ENCODE results near the gene CLSTN3. TPM values are rescaled to one million over a fixed set of nuclear protein-coding genes. Genes with fewer than 3 reads are reported as not detected.

CLSTN3 gene
- total RNA-seq, 1 donor from 2014 or later = 46.2 TPM

- H3K9me3 ChIP-seq = no peaks in the 10 kb centered on the region
- no peaks in the 10 kb centered on the region for H3K27me3 ChIP-seq
- H3K36me3 ChIP-seq = no peaks in the 10 kb centered on the region
- intact Hi-C loops (cut with DNase I) = no loop called here
- peaks cover 10% of the 10 kb centered on the region for H3K4me1 ChIP-seq
- DNase-seq (ENCODE audit: extremely low spot score in 2 of 2) = no peak
- no peak overlapping the region for H3K27ac ChIP-seq
- TF ChIP-seq CTCF (IDR thresholded peaks at IDR 0.05) (no peak), POLR2A (IDR thresholded peaks at IDR 0.05) (no peak), POLR2AphosphoS5 (IDR thresholded peaks at IDR 0.05; ENCODE audit: insufficient read depth in 1 of 2, low read depth in 1 of 2) (no peak)
- no peak overlapping the region for H3K4me3 ChIP-seq
These were observed 13.3 kb upstream of the CLSTN3 start for GRCh38 chr12:7116916-7117315.

- Histone ChIP-seq H3K27me3 (no peaks in the 10 kb centered on the region), H3K4me3 (no peak overlapping the region), H3K36me3 (no peaks in the 10 kb centered on the region), H3K27ac (no peak overlapping the region), H3K4me1 (peaks cover 15% of the 10 kb centered on the region), H3K9me3 (no peaks in the 10 kb centered on the region)
- intact Hi-C loops (cut with DNase I) = no loop called here
- TF ChIP-seq POLR2AphosphoS5 (IDR thresholded peaks at IDR 0.05; ENCODE audit: insufficient read depth in 1 of 2, low read depth in 1 of 2) (no peak), CTCF (IDR thresholded peaks at IDR 0.05) (no peak), POLR2A (IDR thresholded peaks at IDR 0.05) (no peak)
- DNase-seq (ENCODE audit: extremely low spot score in 2 of 2) = no peak
These were observed 12.5 kb upstream of the CLSTN3 start for GRCh38 chr12:7117670-7118069.

GRCh38 chr12:7118881-7119280 is 11.3 kb upstream of the CLSTN3 start:
- no peaks in the 10 kb centered on the region for H3K9me3 ChIP-seq
- H3K36me3 ChIP-seq = no peaks in the 10 kb centered on the region
- TF ChIP-seq POLR2AphosphoS5 (IDR thresholded peaks at IDR 0.05; ENCODE audit: insufficient read depth in 1 of 2, low read depth in 1 of 2) (no peak), CTCF (IDR thresholded peaks at IDR 0.05) (no peak), POLR2A (IDR thresholded peaks at IDR 0.05) (no peak)
- no peak overlapping the region for H3K4me3 ChIP-seq
- peaks cover 10% of the 10 kb centered on the region for H3K4me1 ChIP-seq
- H3K27me3 ChIP-seq = no peaks in the 10 kb centered on the region
- no peak for DNase-seq (ENCODE audit: extremely low spot score in 2 of 2)
- intact Hi-C loops (cut with DNase I) = no loop called here
- no peak overlapping the region for H3K27ac ChIP-seq

- Histone ChIP-seq H3K4me1 (peaks cover 10% of the 10 kb centered on the region), H3K36me3 (no peaks in the 10 kb centered on the region), H3K27ac (no peak overlapping the region), H3K27me3 (no peaks in the 10 kb centered on the region), H3K9me3 (no peaks in the 10 kb centered on the region), H3K4me3 (no peak overlapping the region)
- intact Hi-C loops (cut with DNase I) = no loop called here
- no peak for TF ChIP-seq CTCF (IDR thresholded peaks at IDR 0.05)
- TF ChIP-seq POLR2A (IDR thresholded peaks at IDR 0.05) = no peak
- TF ChIP-seq POLR2AphosphoS5 (IDR thresholded peaks at IDR 0.05; ENCODE audit: insufficient read depth in 1 of 2, low read depth in 1 of 2) = no peak
- DNase-seq (ENCODE audit: extremely low spot score in 2 of 2) = no peak
These were observed 10.0 kb upstream of the CLSTN3 start for GRCh38 chr12:7120166-7120565.

- no peak overlapping the region for H3K27ac ChIP-seq
- no peaks in the 10 kb centered on the region for H3K27me3 ChIP-seq
- TF ChIP-seq CTCF (IDR thresholded peaks at IDR 0.05) (no peak), POLR2A (IDR thresholded peaks at IDR 0.05) (no peak), POLR2AphosphoS5 (IDR thresholded peaks at IDR 0.05; ENCODE audit: insufficient read depth in 1 of 2, low read depth in 1 of 2) (no peak)
- no peak for DNase-seq (ENCODE audit: extremely low spot score in 2 of 2)
- no peaks in the 10 kb centered on the region for H3K9me3 ChIP-seq
- no peaks in the 10 kb centered on the region for H3K36me3 ChIP-seq
- H3K4me1 ChIP-seq = peaks cover 10% of the 10 kb centered on the region
- no peak overlapping the region for H3K4me3 ChIP-seq
- intact Hi-C loops (cut with DNase I) = no loop called here
These were observed 8.8 kb upstream of the CLSTN3 start for GRCh38 chr12:7121324-7121723.
